OCI-LY7 (cell line): Measurements from ENCODE around the gene NEDD4.
"Not testable (repeated sequence)": the region's sequence is repeated elsewhere in the genome, so short reads cannot be mapped to it uniquely, and the experiment has no call there.

Source experiments
- CTCF ChIP-seq: fragments of 200-600 bp; sonication (generic); conservative IDR thresholded peaks from 2 replicates; pipeline ENCODE4 v1.5.1; 2014; ENCODE audit warnings: mild to moderate bottlenecking, antibody characterized with exemption, low read length, moderate library complexity, mixed read lengths
- EZH2phosphoT487 ChIP-seq: fragments of 200-600 bp; sonication (generic); IDR thresholded peaks from 2 replicates; pipeline ENCODE4 v1.6.1; 2018; ENCODE audit warnings: low read depth, borderline replicate concordance, mild to moderate bottlenecking, mixed run types, antibody characterized with exemption, low read length, moderate library complexity, mixed read lengths

DNA sequence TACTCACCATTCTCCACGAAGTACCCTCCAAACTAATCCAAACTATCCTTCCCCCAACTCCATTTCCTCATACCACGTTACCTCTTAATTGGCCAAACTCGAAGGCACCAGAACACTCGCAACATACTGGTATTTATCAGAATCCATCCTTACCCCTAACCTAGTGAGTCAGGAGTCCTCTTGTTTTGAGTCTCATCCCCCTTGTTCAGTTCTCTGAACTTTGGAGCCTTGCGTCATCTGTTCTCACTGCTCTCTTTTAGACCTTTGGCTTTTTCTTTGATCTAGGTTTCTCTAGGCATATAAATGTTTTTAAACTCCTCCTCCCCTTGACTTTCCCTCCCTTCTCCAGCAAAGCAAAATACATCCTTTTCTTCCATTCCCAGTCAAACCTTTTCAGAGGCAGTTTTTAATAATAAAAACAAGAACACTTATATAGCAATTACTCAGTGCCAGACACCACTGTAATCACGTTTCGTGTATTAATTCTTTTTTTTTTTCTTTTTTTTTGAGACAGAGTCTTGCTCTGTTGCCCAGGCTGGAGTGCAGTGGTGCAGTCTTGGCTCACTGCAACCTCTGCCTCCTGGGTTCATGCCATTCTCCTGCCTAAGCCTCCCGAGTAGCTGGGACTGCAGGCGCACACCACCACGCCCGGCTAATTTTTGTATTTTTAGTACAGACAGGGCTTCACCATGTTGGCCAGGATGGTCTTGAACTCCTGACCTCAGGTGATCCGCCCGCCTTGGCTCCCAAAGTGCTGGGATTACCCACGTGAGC, 40.7 kb downstream of the NEDD4 start:
- TF ChIP-seq CTCF, EZH2phosphoT487: not testable (repeated sequence)
